Activated T-helper 1 cell treated with Interleukin-2 at 50 U/mL for 16 hours (primary cell): ENCODE measurements around the gene KATNAL2.

Experiments used
- DNase-seq: peaks from one replicate; pipeline ENCODE4 v3.0.0-alpha.2; 2020; ENCODE audit warnings: low read depth

KATNAL2 gene

GRCh38 chr18:47035156-47035671 is 117.8 kb downstream of the KATNAL2 start, which contains the start of gene ELOA2:
Gene ELOA2, minus strand, starts transcription at chr18:47035621. Its CDS starts 357 bp downstream, at chr18:47035264.
- DNase-seq: no peak

GRCh38 chr18:47036298-47036874 is 119.0 kb downstream of the KATNAL2 start:
- DNase-seq: no peak

GRCh38 chr18:47036927-47037578 is 119.7 kb downstream of the KATNAL2 start:
- no peak for DNase-seq

GRCh38 chr18:47040982-47041381 is 123.6 kb downstream of the KATNAL2 start:
- no peak for DNase-seq

GRCh38 chr18:47050468-47050867 is 133.1 kb downstream of the KATNAL2 start:
- DNase-seq: no peak

GRCh38 chr18:47054369-47054768 is 137.0 kb downstream of the KATNAL2 start:
- no peak for DNase-seq

GRCh38 chr18:47062471-47062870 is 145.1 kb downstream of the KATNAL2 start:
- DNase-seq: no peak

- DNase-seq: no peak
These were observed 145.7 kb downstream of the KATNAL2 start for GRCh38 chr18:47063096-47063495.

GRCh38 chr18:47067648-47068047 is 150.2 kb downstream of the KATNAL2 start:
- no peak for DNase-seq

- DNase-seq: no peak
These were observed 157.9 kb downstream of the KATNAL2 start for GRCh38 chr18:47075098-47075883.

GRCh38 chr18:47077111-47077510 is 159.7 kb downstream of the KATNAL2 start:
- DNase-seq: no peak

- no peak for DNase-seq
These were observed 163.5 kb downstream of the KATNAL2 start for GRCh38 chr18:47080872-47081271.

GRCh38 chr18:47081578-47081977 is 164.2 kb downstream of the KATNAL2 start:
- no peak for DNase-seq

- no peak for DNase-seq
These were observed 170.3 kb downstream of the KATNAL2 start for GRCh38 chr18:47087676-47088075.

GRCh38 chr18:47095810-47096209 is 178.4 kb downstream of the KATNAL2 start:
- no peak for DNase-seq

GRCh38 chr18:47100212-47100831 is 182.9 kb downstream of the KATNAL2 start:
- DNase-seq: peak; percentile 24

- no peak for DNase-seq
These were observed 191.0 kb downstream of the KATNAL2 start for GRCh38 chr18:47108373-47108772.

- DNase-seq: no peak
These were observed 191.6 kb downstream of the KATNAL2 start for GRCh38 chr18:47108998-47109405.

- no peak for DNase-seq
These were observed 192.3 kb downstream of the KATNAL2 start for GRCh38 chr18:47109720-47110119.

- no peak for DNase-seq
These were observed 193.3 kb downstream of the KATNAL2 start for GRCh38 chr18:47110492-47111274.

- no peak for DNase-seq
These were observed 196.6 kb downstream of the KATNAL2 start for GRCh38 chr18:47113796-47114540.
